Smooth muscle cell (in vitro differentiated cells): ENCODE data around the gene CHST10. TPM values are rescaled to one million over a fixed set of nuclear protein-coding genes. Genes with fewer than 3 reads are reported as not detected.

Experiments used
- DNase-seq: peaks from one replicate; lab custom pipeline; 2025; ENCODE audit not compliant: unreplicated experiment; lab: John Stamatoyannopoulos, UW
- H2AFZ ChIP-seq: fragments of 200-600 bp; sonication (generic); 2 replicates; pipeline ENCODE4 v1.6.0; 2016; ENCODE audit warnings: antibody characterized with exemption, low read depth, mild to moderate bottlenecking
- H3F3A ChIP-seq: fragments of 200-600 bp; sonication (generic); 2 replicates; pipeline ENCODE4 v1.6.0; 2017; ENCODE audit warnings: antibody characterized with exemption, low read depth
- H3K27ac ChIP-seq: fragments of 200-600 bp; sonication (generic); 2 replicates; pipeline ENCODE4 v1.5.1; 2016; ENCODE audit warnings: low read depth, mild to moderate bottlenecking
- H3K27me3 ChIP-seq: fragments of 200-600 bp; sonication (generic); 2 replicates; pipeline ENCODE4 v1.6.1; 2016; ENCODE audit warnings: low read depth, mild to moderate bottlenecking
- H3K36me3 ChIP-seq: fragments of 200-600 bp; sonication (generic); 2 replicates; pipeline ENCODE4 v1.5.1; 2016; ENCODE audit warnings: low read depth
- H3K4me1 ChIP-seq: fragments of 200-600 bp; sonication (generic); 2 replicates; pipeline ENCODE4 v1.5.1; 2016; ENCODE audit warnings: low read depth
- H3K4me2 ChIP-seq: fragments of 200-600 bp; sonication (generic); 2 replicates; pipeline ENCODE4 v1.6.0; 2016; ENCODE audit warnings: mild to moderate bottlenecking
- H3K4me3 ChIP-seq: fragments of 200-600 bp; sonication (generic); 2 replicates; pipeline ENCODE4 v1.5.1; 2016; ENCODE audit warnings: mild to moderate bottlenecking
- H3K79me2 ChIP-seq: fragments of 200-600 bp; sonication (generic); 2 replicates; pipeline ENCODE4 v1.6.0; 2016; ENCODE audit warnings: low read depth, mild to moderate bottlenecking
- H3K9ac ChIP-seq: fragments of 200-600 bp; sonication (generic); 2 replicates; pipeline ENCODE4 v1.6.0; 2016; ENCODE audit warnings: low read depth
- H3K9me3 ChIP-seq: fragments of 200-600 bp; sonication (generic); replicated peaks from 2 replicates; pipeline ENCODE4 v1.5.1; 2016; ENCODE audit warnings: low read depth
- H4K20me1 ChIP-seq: fragments of 200-600 bp; sonication (generic); 2 replicates; pipeline ENCODE4 v1.6.0; 2016; ENCODE audit warnings: low read depth
- CTCF ChIP-seq: fragments of 200-600 bp; sonication (generic); IDR thresholded peaks from 2 replicates; pipeline ENCODE4 v1.5.1; 2017; ENCODE audit warnings: borderline replicate concordance, mild to moderate bottlenecking, antibody characterized with exemption; ENCODE audit not compliant: insufficient read depth, poor library complexity, severe bottlenecking
- WGBS: methylation state at CpG from one replicate; pipeline ENCODE4 v1.1.7; 2016; ENCODE audit warnings: low lambda C conversion rate; 5-methylcytosine and 5-hydroxymethylcytosine counted together
- polyA plus RNA-seq: library from polyadenylated mRNA; unstranded; fragments of >200 nt; fragmentation: Nextera tagmentation; extraction: Ambion mirVana; gene quantifications from 2 replicates; pipeline ENCODE4 v1.2.1, GENCODE V29; 2016
- total RNA-seq: library from RNA; depleted of rRNA; stranded (reverse); fragments of >200 nt; gene quantifications from 2 replicates; pipeline ENCODE4 v1.2.3, GENCODE V29; 2014

The CHST10 gene
- total and polyA plus RNA-seq, 2 experiments from 2014 or later, result 8.9 to 9.5 TPM

DNA sequence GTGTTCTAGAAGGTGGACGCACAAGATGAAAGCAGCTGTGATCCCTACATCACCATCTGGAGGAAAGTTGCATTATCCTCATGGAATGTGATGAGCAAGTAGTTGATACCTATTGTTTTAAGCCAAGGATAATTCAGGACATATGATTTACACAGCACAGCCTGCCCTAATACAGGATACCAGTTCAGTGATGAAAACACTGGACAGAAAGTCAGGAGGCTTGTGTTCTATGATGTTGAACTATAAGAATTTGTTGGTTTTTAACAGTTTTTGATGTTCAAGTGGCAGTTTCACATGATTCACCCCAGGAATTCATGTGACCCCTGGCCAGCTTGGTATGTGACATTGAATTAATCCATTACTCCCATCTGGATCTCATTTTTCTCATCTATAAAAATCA is 6.2 kb upstream of the CHST10 start:
- H3K27ac ChIP-seq, result no peak overlapping the region
- H3K4me2 ChIP-seq, result no peak overlapping the region
- TF ChIP-seq CTCF, result no peak
- no peaks in the 10 kb centered on the region for H3F3A ChIP-seq
- no peaks in the 10 kb centered on the region for H3K4me1 ChIP-seq
- no peaks in the 10 kb centered on the region for H4K20me1 ChIP-seq
- no peaks in the 10 kb centered on the region for H3K79me2 ChIP-seq
- H3K27me3 ChIP-seq, result no peaks in the 10 kb centered on the region
- no peaks in the 10 kb centered on the region for H3K36me3 ChIP-seq
- no peak overlapping the region for H3K9ac ChIP-seq
- no peak for DNase-seq
- H2AFZ ChIP-seq, result no peak overlapping the region
- no peak overlapping the region for H3K4me3 ChIP-seq
- 85% methylated on average over 1 of the region's 1 CpG for WGBS
- no peaks in the 10 kb centered on the region for H3K9me3 ChIP-seq

GRCh38 chr2:100422320-100423055 is 5.0 kb upstream of the CHST10 start:
- H3K4me3 ChIP-seq, result no peak overlapping the region
- no peaks in the 10 kb centered on the region for H4K20me1 ChIP-seq
- H3K36me3 ChIP-seq, result no peaks in the 10 kb centered on the region
- no peaks in the 10 kb centered on the region for H3F3A ChIP-seq
- no peaks in the 10 kb centered on the region for H3K79me2 ChIP-seq
- no peak for DNase-seq
- H3K27ac ChIP-seq, result no peak overlapping the region
- no peak overlapping the region for H3K9ac ChIP-seq
- 81% methylated on average over 4 of the region's 4 CpGs for WGBS
- peaks cover 4% of the 10 kb centered on the region for H3K4me1 ChIP-seq
- no peak overlapping the region for H3K4me2 ChIP-seq
- TF ChIP-seq CTCF, result peak; percentile 40
- no peaks in the 10 kb centered on the region for H3K9me3 ChIP-seq
- H2AFZ ChIP-seq, result no peak overlapping the region
- no peaks in the 10 kb centered on the region for H3K27me3 ChIP-seq

DNA sequence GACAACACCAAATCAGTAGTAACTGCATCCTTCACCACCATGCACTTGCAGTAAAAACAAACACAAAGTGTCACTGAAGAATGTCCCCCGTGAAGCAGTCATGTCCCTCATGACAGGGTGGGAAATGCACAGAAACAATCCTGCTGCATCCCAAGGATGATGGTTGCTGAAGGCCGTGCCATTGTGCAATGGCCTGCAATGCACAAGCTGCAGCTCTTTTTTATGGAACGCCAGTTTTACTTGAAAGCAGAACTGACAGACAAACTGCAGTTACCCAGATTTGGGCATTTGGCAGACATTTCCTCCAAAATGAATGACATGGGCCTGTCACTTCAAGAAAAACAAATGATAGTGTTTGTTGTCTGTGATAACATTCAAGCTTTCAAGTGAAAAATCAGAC is 2.4 kb upstream of the CHST10 start:
- no peaks in the 10 kb centered on the region for H3F3A ChIP-seq
- peaks cover 6% of the 10 kb centered on the region for H3K79me2 ChIP-seq
- H3K36me3 ChIP-seq, result no peaks in the 10 kb centered on the region
- H3K9ac ChIP-seq, result no peak overlapping the region
- DNase-seq, result no peak
- H3K4me2 ChIP-seq, result no peak overlapping the region
- no peak overlapping the region for H2AFZ ChIP-seq
- 90% methylated on average over 3 of the region's 3 CpGs for WGBS
- TF ChIP-seq CTCF, result no peak
- peaks cover 11% of the 10 kb centered on the region for H3K4me1 ChIP-seq
- no peak overlapping the region for H3K27ac ChIP-seq
- no peaks in the 10 kb centered on the region for H4K20me1 ChIP-seq
- H3K9me3 ChIP-seq, result no peaks in the 10 kb centered on the region
- H3K4me3 ChIP-seq, result no peak overlapping the region
- H3K27me3 ChIP-seq, result no peaks in the 10 kb centered on the region

GRCh38 chr2:100418406-100418962 is 1.0 kb upstream of the CHST10 start:
- H3F3A ChIP-seq, result no peaks in the 10 kb centered on the region
- H3K36me3 ChIP-seq, result no peaks in the 10 kb centered on the region
- peak overlapping the region; percentile 99 for H3K4me2 ChIP-seq
- DNase-seq, result no peak
- H3K4me3 ChIP-seq, result no peak overlapping the region
- no peak for TF ChIP-seq CTCF
- H4K20me1 ChIP-seq, result no peaks in the 10 kb centered on the region
- no peak overlapping the region for H3K9ac ChIP-seq
- H3K9me3 ChIP-seq, result no peaks in the 10 kb centered on the region
- no peak overlapping the region for H2AFZ ChIP-seq
- H3K4me1 ChIP-seq, result peaks cover 11% of the 10 kb centered on the region
- WGBS, result 84% methylated on average over 12 of the region's 12 CpGs
- H3K79me2 ChIP-seq, result peaks cover 6% of the 10 kb centered on the region
- no peak overlapping the region for H3K27ac ChIP-seq
- H3K27me3 ChIP-seq, result no peaks in the 10 kb centered on the region
